Activated T-helper 9 cell treated with anti-CD3 and anti-CD28 coated beads, Interleukin-2, amount 50 U/mL, for 16 hours (primary cell): ENCODE results near the gene RBCK1.
"Not testable (repeated sequence)": the region's sequence is repeated elsewhere in the genome, so short reads cannot be mapped to it uniquely, and the experiment has no call there.

Experiments
- DNase-seq: peaks from one replicate; pipeline ENCODE4 v3.0.0-alpha.2; 2020; ENCODE audit warnings: low read depth

The RBCK1 gene

DNA sequence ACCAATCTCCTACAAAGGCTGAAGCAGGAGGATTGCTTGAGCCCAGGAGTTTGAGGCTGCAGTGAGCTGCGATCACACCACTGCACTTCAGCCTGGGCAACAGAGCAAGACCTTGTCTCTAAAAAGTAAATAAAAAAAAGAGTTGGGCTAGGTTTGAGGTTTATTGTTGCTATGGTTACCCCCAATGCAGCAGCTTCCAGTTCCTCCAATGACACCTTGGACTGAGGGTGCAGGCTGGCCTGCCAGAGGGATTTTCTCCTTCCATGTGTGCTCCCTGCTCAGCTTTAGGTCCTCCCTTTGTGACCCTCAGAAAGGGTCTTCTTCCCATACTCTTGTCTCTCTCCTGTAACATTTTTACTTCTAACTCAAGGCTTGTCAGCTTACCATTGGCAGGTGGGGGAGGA lies 64.8 kb downstream of the RBCK1 start:
- DNase-seq, result no peak

DNA sequence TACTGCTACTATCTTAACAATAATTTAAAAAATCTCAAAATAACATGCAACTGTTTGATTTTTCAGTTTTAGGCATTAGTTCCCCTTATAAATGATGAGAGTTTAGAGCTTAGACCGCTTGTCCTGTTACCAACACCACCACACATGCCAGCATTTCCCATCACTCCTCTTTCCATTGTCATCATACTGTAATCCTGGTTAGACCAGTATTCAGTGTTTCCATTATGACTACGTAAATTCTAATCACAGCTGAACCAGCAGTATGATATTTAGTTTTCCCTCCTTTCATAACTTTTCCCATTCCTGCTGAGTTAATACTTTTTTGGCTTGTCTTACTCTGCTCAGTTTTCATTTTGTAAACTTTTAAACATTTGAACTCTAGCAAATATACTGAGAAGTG lies 66.5 kb downstream of the RBCK1 start:
- no peak for DNase-seq

DNA sequence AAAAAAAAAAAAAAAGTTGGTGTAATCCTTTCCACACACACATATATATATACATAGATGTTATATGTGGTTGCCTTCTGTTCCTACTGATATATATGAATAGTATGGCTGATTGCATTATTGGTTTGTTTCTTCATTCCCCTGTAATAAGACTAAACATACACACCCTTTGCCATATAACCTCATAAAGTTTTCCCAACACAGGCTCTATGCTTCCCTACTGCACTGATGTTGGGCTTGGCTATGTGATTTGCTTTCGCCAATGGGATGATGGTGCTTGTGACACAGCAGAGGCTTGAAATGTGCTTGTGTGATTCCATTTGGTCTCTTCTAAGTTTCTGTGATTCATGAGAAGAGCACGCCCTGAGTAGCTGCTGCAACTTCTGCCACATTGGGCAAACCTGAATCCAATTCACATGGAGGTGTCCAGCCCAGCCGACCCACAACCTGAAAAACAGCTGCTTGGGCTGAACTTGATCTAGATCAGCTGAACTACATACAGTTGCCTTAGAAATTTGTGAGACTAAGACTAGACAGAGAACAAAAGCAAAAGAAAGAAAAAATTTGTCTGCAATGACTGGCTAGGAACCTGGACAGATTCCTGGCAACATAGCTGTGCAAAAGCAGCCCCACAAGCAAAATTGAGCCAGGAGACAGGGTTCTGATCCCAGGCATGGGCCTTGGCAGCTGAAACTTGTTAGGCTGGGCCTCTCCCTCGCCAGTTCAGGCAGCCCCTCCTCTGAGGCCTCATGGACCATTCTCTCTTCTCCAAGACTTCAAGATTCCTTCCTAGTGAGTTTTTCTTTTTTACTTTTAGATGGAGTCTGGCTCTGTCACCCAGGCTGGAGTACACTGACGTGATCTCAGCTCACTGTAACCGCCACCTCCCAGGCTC lies 67.6 kb downstream of the RBCK1 start:
- DNase-seq, result no peak

DNA sequence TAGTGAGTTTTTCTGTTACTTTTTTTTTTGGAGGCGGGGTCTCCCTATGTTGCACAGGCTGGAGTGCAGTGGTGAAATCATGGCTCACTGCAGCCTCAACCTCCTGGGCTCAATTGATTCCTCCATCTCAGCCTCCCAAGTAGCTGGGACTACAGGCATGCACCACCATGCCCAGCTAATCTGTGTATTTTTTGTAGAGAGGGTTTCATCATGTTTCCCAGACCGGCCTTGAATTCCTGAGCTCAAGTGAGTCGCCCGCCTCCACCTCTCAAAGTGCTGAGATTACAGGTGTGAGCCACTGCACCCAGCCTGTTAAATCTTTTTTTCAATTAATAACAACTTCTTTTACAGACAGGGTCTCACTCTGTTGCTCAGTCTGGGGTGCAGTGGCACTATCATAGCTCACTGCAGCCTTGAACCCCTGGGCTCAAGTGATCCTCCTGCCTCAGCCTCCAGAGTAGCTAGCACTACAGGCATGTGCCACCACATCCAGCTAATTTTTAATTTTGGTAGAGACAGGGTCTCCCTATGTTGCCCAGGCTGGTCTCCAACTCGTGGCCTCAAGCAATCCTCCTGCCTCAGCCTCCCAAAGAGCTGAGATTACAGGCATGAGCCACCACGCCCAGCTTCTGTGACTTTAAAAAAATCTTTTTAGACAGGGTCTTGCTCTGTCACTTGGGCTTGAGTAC lies 68.6 kb downstream of the RBCK1 start:
- not testable (repeated sequence) for DNase-seq

DNA sequence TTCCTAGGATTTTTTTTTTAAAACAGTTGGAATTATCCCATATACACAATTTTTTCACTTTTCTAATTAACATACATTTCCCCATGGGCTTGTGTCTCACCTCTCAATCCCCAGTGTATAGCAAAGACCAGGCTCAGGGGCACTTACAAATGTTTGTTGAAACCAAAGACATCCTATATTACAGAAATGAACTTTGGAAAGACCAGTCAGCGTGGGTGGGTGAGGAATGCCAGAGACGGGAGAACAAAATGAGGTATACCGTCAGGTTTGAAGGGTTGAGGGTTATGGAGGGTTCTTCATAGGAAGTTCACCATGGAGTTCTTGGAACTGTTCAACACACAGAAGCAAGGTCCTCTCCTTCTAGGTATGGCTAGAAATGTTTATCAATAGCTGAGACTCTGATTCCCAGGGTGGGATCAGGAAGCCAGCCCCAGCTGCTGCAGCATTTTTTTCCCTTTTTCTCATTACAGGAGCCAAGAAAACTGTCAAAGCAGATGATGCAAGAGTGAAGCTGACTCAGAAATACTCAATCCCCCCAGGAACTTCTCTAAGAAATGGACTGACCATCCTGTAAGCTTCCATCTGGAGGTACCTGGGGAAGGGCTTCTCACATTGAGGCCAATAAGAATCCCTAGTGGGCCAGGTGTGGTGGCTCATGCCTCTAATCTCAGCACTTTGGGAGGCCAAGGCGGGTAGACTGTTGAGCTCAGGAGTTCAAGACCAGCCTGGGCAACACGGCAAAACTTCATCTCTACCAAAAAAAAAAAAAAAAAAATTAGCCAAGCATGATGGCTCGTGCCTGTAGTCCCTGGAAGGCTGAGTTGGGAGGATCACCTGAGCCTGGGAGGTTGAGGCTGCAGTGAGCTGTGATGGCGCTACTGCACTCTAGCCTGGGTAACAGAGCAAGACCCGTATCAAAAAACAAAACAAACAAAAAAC lies 70.2 kb downstream of the RBCK1 start:
- no peak for DNase-seq

DNA sequence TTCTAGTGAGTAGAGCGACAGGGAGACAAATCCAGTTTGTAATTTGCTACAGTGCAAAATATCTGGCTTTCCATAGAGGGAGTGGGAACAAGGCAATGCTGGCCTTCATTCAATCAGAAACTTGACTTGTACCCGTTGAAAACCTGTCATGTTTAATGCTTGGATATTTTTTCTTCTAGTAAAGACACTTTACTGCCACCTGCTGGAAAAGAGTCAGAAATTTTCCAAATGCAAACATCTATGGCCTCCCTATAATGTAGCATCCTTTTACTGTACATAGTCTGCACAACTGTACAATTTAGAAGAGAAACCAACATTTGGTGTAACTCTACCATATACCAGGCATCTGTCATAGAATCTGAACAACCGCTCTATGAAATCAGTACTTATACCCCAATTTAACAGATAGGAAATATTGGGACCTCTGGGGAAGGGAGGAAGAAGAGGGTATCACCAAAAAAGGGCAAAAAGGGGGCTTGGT lies 70.9 kb downstream of the RBCK1 start:
- no peak for DNase-seq

DNA sequence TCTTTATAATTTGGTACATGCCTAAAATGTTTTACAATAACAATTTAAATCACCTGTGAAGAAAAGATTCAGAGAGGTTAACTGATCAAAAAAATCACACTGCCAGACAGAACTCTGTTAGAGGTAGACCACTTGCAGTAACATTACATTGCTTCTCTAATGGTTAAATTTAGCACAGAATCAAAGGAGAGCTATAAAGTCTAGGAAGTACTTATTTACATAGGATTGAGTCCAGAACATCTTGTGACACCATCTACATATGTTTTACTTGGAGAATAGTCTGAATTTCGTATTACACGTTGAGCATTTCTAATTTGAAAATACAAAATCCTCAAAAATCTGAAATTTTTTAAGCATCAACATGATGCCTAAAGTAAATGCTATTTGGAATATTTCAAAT lies 71.4 kb downstream of the RBCK1 start:
- no peak for DNase-seq

DNA sequence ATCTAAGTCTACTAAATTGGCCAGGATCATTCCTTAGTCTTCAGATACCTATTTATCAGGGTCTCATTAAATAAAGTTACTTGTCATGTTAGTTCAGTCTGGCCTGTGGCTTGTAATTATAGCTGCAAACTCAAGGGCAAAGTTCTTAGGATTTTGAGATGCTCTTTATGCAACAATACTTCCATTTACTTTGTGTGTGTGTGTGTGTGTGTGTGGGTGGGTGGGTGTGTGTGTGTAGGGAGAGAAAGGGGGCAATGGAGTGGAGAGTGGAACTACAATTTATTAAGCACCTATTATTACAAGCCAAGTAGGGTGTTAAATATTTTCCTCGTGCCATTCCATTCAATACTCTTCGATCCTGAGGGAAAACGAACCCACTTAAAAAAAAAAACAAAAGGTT lies 71.9 kb downstream of the RBCK1 start:
- no peak for DNase-seq

DNA sequence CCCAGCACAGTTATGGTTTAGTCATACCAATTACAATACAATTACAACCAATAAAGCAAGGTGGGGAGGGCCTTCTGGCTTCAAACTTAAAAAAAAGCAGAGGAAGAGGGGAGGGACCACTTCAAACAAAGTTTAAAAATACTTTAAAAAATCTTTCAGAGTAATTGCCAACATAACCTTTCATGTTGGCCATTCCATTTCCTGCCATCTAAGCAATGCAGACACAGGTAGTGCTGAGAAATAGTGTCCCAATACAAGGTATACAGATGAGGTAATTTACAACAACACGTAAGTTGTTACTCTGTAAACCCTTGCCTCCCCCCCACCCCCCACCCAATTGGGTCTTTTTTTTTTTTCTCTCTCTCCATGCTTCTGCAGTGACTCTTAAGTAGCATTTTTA lies 73.1 kb downstream of the RBCK1 start:
- DNase-seq, result no peak
